Measurements from ENCODE around the gene PKIB.

The PKIB gene

DNA sequence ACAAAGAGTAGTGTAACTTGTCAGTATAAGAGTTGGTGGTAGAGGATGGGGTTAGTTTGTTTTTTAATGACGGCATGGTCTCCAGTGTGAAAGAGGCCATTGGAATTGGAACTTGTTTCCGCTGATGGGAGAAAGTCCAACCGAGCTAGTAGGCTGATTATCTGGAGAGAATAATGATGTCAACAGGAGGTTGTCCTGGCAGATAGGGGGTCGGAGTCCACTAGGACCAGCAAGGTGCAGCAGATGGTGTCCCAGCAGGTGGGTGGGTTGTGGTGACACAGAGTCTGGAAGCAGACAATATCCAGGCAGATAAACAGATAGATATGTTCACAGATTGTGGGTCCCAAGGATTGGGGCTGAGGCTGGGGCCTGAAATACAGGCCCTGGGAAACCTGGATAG lies 35.1 kb downstream of the PKIB start:
- H3K9me3 Mint-ChIP-seq: no peaks in the 10 kb centered on the region
- no peaks in the 10 kb centered on the region for H3K36me3 Mint-ChIP-seq
- H3K27ac Mint-ChIP-seq: no peak overlapping the region
- no peaks in the 10 kb centered on the region for H3K4me1 Mint-ChIP-seq
- no peak overlapping the region for H3K4me3 Mint-ChIP-seq
- H3K27me3 Mint-ChIP-seq: no peaks in the 10 kb centered on the region

DNA sequence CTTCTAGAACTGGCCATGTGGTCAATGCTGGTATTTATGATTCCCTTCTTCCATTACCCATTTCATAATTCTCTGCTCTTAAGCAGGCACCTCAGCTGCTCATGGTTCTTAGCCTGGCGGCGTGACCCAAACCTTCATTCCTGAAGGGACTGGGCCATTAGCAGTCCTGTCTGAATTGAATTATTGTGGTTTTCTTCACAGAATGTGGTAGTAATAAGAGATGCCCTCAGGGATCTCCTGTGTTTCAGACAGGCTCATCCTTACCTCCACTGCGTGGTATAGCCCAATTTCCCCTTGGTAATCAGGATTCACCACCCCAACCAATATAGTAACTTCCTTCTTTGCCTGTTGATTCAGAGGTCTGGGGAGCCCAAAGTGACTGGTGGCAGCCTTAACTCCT lies 37.6 kb downstream of the PKIB start:
- H3K27me3 Mint-ChIP-seq: no peaks in the 10 kb centered on the region
- H3K4me3 Mint-ChIP-seq: no peak overlapping the region
- H3K9me3 Mint-ChIP-seq: no peaks in the 10 kb centered on the region
- no peaks in the 10 kb centered on the region for H3K4me1 Mint-ChIP-seq
- H3K27ac Mint-ChIP-seq: no peak overlapping the region
- no peaks in the 10 kb centered on the region for H3K36me3 Mint-ChIP-seq

GRCh38 chr6:122648726-122649125 lies 38.5 kb downstream of the PKIB start:
- Mint-ChIP-seq H3K4me1 (no peaks in the 10 kb centered on the region), H3K27ac (no peak overlapping the region), H3K4me3 (no peak overlapping the region), H3K36me3 (no peaks in the 10 kb centered on the region), H3K9me3 (no peaks in the 10 kb centered on the region), H3K27me3 (no peaks in the 10 kb centered on the region)

GRCh38 chr6:122649701-122650100 lies 39.5 kb downstream of the PKIB start:
- H3K27me3 Mint-ChIP-seq: no peaks in the 10 kb centered on the region
- H3K27ac Mint-ChIP-seq: no peak overlapping the region
- H3K36me3 Mint-ChIP-seq: no peaks in the 10 kb centered on the region
- H3K4me1 Mint-ChIP-seq: no peaks in the 10 kb centered on the region
- no peaks in the 10 kb centered on the region for H3K9me3 Mint-ChIP-seq
- no peak overlapping the region for H3K4me3 Mint-ChIP-seq

DNA sequence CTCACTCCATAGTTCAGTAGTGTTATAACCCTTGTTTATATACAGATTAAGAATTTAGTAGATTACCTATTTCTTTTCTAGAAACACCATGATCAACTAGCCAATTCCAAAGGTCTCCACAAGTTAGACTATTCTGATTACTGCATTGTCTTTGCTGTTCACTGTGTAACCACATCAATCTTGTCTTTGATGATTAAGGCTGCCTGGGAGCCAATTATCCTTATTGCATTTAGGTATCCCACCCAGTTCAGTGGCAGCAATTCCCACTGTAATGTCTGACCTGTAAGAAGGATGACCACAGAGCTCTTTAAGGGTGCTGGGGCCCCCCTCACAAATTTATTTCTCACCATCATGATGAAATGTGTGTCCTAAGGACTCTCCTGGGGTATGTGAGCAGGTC lies 40.2 kb downstream of the PKIB start:
- Mint-ChIP-seq H3K36me3 (no peaks in the 10 kb centered on the region), H3K4me3 (no peak overlapping the region), H3K27me3 (no peaks in the 10 kb centered on the region), H3K27ac (no peak overlapping the region), H3K4me1 (no peaks in the 10 kb centered on the region), H3K9me3 (no peaks in the 10 kb centered on the region)

GRCh38 chr6:122651031-122651430 lies 40.8 kb downstream of the PKIB start:
- Mint-ChIP-seq H3K27me3 (no peaks in the 10 kb centered on the region), H3K27ac (no peak overlapping the region), H3K4me1 (no peaks in the 10 kb centered on the region), H3K9me3 (no peaks in the 10 kb centered on the region), H3K36me3 (no peaks in the 10 kb centered on the region), H3K4me3 (no peak overlapping the region)

- H3K27me3 Mint-ChIP-seq: no peaks in the 10 kb centered on the region
- H3K36me3 Mint-ChIP-seq: no peaks in the 10 kb centered on the region
- H3K4me1 Mint-ChIP-seq: no peaks in the 10 kb centered on the region
- no peaks in the 10 kb centered on the region for H3K9me3 Mint-ChIP-seq
- no peak overlapping the region for H3K27ac Mint-ChIP-seq
- H3K4me3 Mint-ChIP-seq: no peak overlapping the region
Observed at GRCh38 chr6:122651604-122652003, 41.4 kb downstream of the PKIB start.

- Mint-ChIP-seq H3K36me3 (no peaks in the 10 kb centered on the region), H3K4me3 (no peak overlapping the region), H3K27me3 (no peaks in the 10 kb centered on the region), H3K4me1 (no peaks in the 10 kb centered on the region), H3K9me3 (no peaks in the 10 kb centered on the region), H3K27ac (no peak overlapping the region)
Observed at GRCh38 chr6:122652431-122652830, 42.2 kb downstream of the PKIB start.

DNA sequence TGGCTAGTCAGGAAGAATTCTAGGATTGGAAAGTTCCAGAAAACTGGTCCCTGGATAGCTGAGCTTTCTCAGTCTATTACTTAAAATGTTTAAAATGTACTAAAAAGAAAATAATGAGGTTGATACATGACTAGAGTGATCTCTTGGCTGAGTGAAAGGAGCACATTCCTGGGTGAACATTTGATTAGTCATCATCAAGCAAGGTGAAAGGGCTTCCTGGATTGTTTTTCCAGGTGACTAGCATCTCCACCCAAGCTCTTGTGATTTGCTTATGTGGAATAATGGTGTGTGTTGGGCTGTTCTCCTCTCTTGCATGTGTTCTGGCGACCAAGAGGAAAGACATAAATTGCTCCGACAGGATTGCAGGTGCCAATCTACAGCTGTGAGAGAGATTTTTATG lies 42.9 kb downstream of the PKIB start:
- no peaks in the 10 kb centered on the region for H3K27me3 Mint-ChIP-seq
- H3K36me3 Mint-ChIP-seq: no peaks in the 10 kb centered on the region
- H3K27ac Mint-ChIP-seq: no peak overlapping the region
- H3K4me3 Mint-ChIP-seq: no peak overlapping the region
- H3K4me1 Mint-ChIP-seq: no peaks in the 10 kb centered on the region
- no peaks in the 10 kb centered on the region for H3K9me3 Mint-ChIP-seq

- Mint-ChIP-seq H3K4me1 (no peaks in the 10 kb centered on the region), H3K9me3 (no peaks in the 10 kb centered on the region), H3K27me3 (no peaks in the 10 kb centered on the region), H3K36me3 (no peaks in the 10 kb centered on the region), H3K27ac (no peak overlapping the region), H3K4me3 (no peak overlapping the region)
Observed at GRCh38 chr6:122654012-122654411, 43.8 kb downstream of the PKIB start.

DNA sequence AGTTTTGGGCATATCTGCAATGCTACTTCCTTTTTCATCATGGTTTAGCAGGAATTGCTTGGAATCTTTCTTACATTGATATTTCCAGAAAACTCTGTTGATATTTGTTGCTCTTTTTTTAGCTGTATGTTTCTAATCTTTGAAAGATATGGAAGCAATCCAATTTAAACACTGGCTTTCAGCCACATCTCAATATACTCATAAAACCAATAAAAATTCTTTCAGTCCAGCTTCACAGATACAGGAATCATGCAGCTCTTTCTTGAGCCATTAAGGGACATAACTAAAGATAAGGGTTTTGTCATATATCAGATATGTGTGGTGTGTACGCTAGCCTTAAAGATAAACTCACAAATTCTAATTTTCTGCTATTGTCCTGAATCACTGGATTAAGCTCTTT lies 47.4 kb downstream of the PKIB start:
- no peaks in the 10 kb centered on the region for H3K9me3 Mint-ChIP-seq
- no peaks in the 10 kb centered on the region for H3K36me3 Mint-ChIP-seq
- no peaks in the 10 kb centered on the region for H3K4me1 Mint-ChIP-seq
- no peak overlapping the region for H3K4me3 Mint-ChIP-seq
- no peaks in the 10 kb centered on the region for H3K27me3 Mint-ChIP-seq
- H3K27ac Mint-ChIP-seq: no peak overlapping the region

DNA sequence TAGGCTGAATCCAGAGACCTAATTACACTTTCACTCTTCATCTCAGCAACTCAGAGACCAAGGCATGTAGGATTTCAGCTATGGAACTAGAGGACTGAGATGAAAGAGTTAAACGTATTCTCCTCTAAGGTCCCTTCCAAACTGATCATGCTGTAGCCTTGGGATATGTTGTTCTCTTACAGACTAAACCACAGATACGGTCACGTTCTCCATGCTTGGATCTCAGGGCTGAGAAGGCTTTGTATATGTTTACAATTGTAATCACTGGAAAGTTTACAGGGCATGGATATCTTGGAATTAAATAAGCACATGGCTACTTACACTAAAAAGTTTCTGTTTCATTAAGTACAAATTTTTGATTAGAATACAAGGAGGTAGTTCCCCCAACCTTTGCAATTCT lies 50.1 kb downstream of the PKIB start:
- Mint-ChIP-seq H3K4me1 (no peaks in the 10 kb centered on the region), H3K9me3 (no peaks in the 10 kb centered on the region), H3K4me3 (no peak overlapping the region), H3K36me3 (no peaks in the 10 kb centered on the region), H3K27ac (no peak overlapping the region), H3K27me3 (peaks cover 1% of the 10 kb centered on the region)

GRCh38 chr6:122663981-122664380 lies 53.8 kb downstream of the PKIB start:
- H3K27ac Mint-ChIP-seq: no peak overlapping the region
- no peaks in the 10 kb centered on the region for H3K9me3 Mint-ChIP-seq
- no peaks in the 10 kb centered on the region for H3K4me1 Mint-ChIP-seq
- peaks cover 1% of the 10 kb centered on the region for H3K27me3 Mint-ChIP-seq
- no peaks in the 10 kb centered on the region for H3K36me3 Mint-ChIP-seq
- H3K4me3 Mint-ChIP-seq: no peak overlapping the region

- no peaks in the 10 kb centered on the region for H3K36me3 Mint-ChIP-seq
- H3K27me3 Mint-ChIP-seq: peaks cover 1% of the 10 kb centered on the region
- no peaks in the 10 kb centered on the region for H3K4me1 Mint-ChIP-seq
- H3K27ac Mint-ChIP-seq: no peak overlapping the region
- H3K9me3 Mint-ChIP-seq: no peaks in the 10 kb centered on the region
- H3K4me3 Mint-ChIP-seq: no peak overlapping the region
Observed at GRCh38 chr6:122665929-122666328, 55.7 kb downstream of the PKIB start.

DNA sequence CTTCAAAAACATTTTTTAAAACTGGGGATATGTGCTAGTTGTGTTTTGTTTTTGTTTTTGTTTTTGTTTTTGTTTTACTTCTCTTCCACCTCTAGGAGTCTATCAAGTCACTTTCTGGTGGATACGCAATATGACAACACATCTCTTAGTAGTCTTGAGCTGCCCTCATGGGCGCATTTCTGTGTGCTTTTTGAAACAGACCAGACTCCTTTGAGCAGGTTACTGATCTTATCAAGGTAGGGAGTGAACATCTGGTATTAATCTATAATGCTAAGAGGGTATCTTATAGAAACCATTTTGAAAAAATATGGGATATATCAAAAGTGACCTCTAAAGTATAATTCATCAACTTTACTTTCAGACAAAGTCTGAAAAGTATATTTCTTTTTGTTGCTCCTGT lies 56.2 kb downstream of the PKIB start:
- no peak overlapping the region for H3K27ac Mint-ChIP-seq
- no peaks in the 10 kb centered on the region for H3K4me1 Mint-ChIP-seq
- H3K36me3 Mint-ChIP-seq: no peaks in the 10 kb centered on the region
- no peak overlapping the region for H3K4me3 Mint-ChIP-seq
- peaks cover 1% of the 10 kb centered on the region for H3K27me3 Mint-ChIP-seq
- H3K9me3 Mint-ChIP-seq: no peaks in the 10 kb centered on the region

DNA sequence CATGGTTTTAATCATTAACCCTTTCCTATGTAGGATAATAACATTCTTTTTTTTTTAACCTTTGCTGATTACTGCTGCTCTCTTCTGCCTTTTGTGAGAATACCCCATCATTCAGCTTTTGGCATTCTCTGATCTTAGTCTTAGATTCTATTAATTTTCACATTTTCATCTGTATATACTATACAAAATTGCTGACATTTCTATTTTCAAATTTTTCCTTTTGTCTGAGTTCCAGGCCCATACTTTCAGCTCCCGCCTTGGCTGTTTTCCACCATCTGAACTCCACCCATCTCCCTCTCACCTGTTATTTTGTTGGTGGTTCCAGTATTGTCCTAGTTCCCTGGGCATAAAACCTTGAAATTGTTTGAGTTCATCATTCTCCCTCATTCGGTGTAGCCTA lies 59.2 kb downstream of the PKIB start:
- Mint-ChIP-seq H3K4me1 (no peaks in the 10 kb centered on the region), H3K4me3 (no peak overlapping the region), H3K9me3 (no peaks in the 10 kb centered on the region), H3K27me3 (no peaks in the 10 kb centered on the region), H3K27ac (no peak overlapping the region), H3K36me3 (no peaks in the 10 kb centered on the region)

DNA sequence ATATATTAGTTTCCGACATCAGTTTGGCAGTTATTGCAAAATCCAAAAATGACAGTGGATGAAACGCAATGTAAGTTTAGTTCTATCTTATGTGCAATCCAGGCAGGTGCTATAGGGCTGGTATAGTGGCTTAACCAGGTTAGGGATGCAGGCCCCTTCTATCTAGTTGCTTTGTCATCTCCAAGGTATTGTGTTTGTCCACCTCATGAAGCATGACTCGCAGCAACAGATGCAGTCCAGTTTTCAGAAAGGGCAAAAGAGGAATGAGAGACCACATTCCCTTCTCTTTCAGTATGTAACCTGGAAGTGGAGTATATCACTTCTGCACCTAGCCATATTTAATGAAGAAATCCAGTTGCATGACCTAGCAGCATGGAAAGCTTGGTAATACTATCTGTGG lies 59.7 kb downstream of the PKIB start:
- Mint-ChIP-seq H3K27ac (no peak overlapping the region), H3K4me3 (no peak overlapping the region), H3K4me1 (no peaks in the 10 kb centered on the region), H3K36me3 (no peaks in the 10 kb centered on the region), H3K9me3 (no peaks in the 10 kb centered on the region), H3K27me3 (no peaks in the 10 kb centered on the region)

- Mint-ChIP-seq H3K27ac (no peak overlapping the region), H3K9me3 (no peaks in the 10 kb centered on the region), H3K4me3 (no peak overlapping the region), H3K4me1 (no peaks in the 10 kb centered on the region), H3K27me3 (no peaks in the 10 kb centered on the region), H3K36me3 (no peaks in the 10 kb centered on the region)
Observed at GRCh38 chr6:122671251-122671650, 61.0 kb downstream of the PKIB start.

All from activated naive CD4-positive, alpha-beta T cell treated with anti-CD3 and anti-CD28 coated beads, Interleukin-2, amount 50 U/mL, for 24 hours (primary cell).